ENCODE results near the gene PRB4.

GRCh38 chr12:11348439-11348838 lies 38.2 kb upstream of the PRB4 start:
- TF ChIP-seq POLR2AphosphoS5 (IDR thresholded peaks at IDR 0.05; ENCODE audit: low read depth, low read length) (no peak), POLR2A (IDR thresholded peaks at IDR 0.05; ENCODE audit: low read depth, low read length) (no peak)
